Neuronal stem cell (in vitro differentiated cells): ENCODE measurements around the gene CHRDL2.

Experiments used
- DNase-seq: peaks from one replicate; pipeline ENCODE4 v3.0.0-alpha.2; 2013; ENCODE audit warnings: low spot score
- H2AFZ ChIP-seq: one replicate; pipeline ENCODE4 v1.6.1; 2013; ENCODE audit warnings: mild to moderate bottlenecking, low read length, inconsistent platforms
- H2AK5ac ChIP-seq: 2 replicates; pipeline ENCODE4 v1.6.1; 2013; ENCODE audit warnings: low read depth, mild to moderate bottlenecking, inconsistent platforms, low read length, moderate library complexity, mixed read lengths
- H2BK120ac ChIP-seq: 2 replicates; pipeline ENCODE4 v1.6.1; 2013; ENCODE audit warnings: low read depth, mild to moderate bottlenecking, inconsistent platforms, low read length, moderate library complexity, mixed read lengths
- H2BK12ac ChIP-seq: one replicate; pipeline ENCODE4 v1.6.1; 2013; ENCODE audit warnings: low read length, inconsistent platforms
- H2BK15ac ChIP-seq: 2 replicates; pipeline ENCODE4 v1.6.1; 2013; ENCODE audit warnings: mild to moderate bottlenecking, low read length, inconsistent platforms, mixed read lengths
- H2BK5ac ChIP-seq: one replicate; pipeline ENCODE4 v1.6.1; 2013; ENCODE audit warnings: inconsistent platforms, mild to moderate bottlenecking, low read length, moderate library complexity
- H3K14ac ChIP-seq: one replicate; pipeline ENCODE4 v1.6.1; 2013; ENCODE audit warnings: low read length, inconsistent platforms
- H3K18ac ChIP-seq: 2 replicates; pipeline ENCODE4 v1.6.1; 2013; ENCODE audit warnings: low read length, inconsistent platforms
- H3K23ac ChIP-seq: 2 replicates; pipeline ENCODE4 v1.6.1; 2013; ENCODE audit warnings: low read depth, mild to moderate bottlenecking, mixed read lengths, low read length, inconsistent platforms; ENCODE audit not compliant: poor library complexity
- H3K27ac ChIP-seq: replicated peaks from 3 replicates; pipeline ENCODE4 v1.5.1; 2013; ENCODE audit warnings: low read length, inconsistent platforms
- H3K27me3 ChIP-seq, 3 experiments: 2 replicates each; pipeline ENCODE4 v1.6.1; 2013; ENCODE audit warnings: low read length in 3 of 3, mild to moderate bottlenecking in 2 of 3, inconsistent platforms in 1 of 3, low read depth in 1 of 3, mixed read lengths in 1 of 3, moderate library complexity in 1 of 3; ENCODE audit not compliant: control insufficient read depth in 3 of 3, insufficient read depth in 3 of 3
- H3K36me3 ChIP-seq, 2 donors: replicated peaks in 1 of 2; 2 replicates each; pipeline ENCODE4 v1.6.1; 2013; ENCODE audit warnings: low read length in 2 of 2; ENCODE audit not compliant: control insufficient read depth in 2 of 2, insufficient read depth in 2 of 2
- H3K4ac ChIP-seq: 2 replicates; pipeline ENCODE4 v1.6.1; 2013; ENCODE audit warnings: inconsistent platforms, mild to moderate bottlenecking, low read length, moderate library complexity
- H3K4me1 ChIP-seq, 2 donors: 1 replicate in 1 of 2; 2 replicates in 1 of 2; pipeline ENCODE4 v1.6.1; 2013; ENCODE audit warnings: low read length in 2 of 2, low read depth in 1 of 2; ENCODE audit not compliant: control insufficient read depth in 2 of 2, insufficient read depth in 1 of 2
- H3K4me2 ChIP-seq: one replicate; pipeline ENCODE4 v1.6.1; 2013; ENCODE audit warnings: mild to moderate bottlenecking, low read length, inconsistent platforms; ENCODE audit not compliant: insufficient read depth, poor library complexity, severe bottlenecking
- H3K4me3 ChIP-seq, 2 donors: 2 replicates each; pipeline ENCODE4 v1.5.1; 2013; ENCODE audit warnings: low read length in 2 of 2, mild to moderate bottlenecking in 2 of 2, inconsistent platforms in 1 of 2, moderate library complexity in 1 of 2
- H3K79me1 ChIP-seq: one replicate; pipeline ENCODE4 v1.6.1; 2013; ENCODE audit warnings: low read depth, mild to moderate bottlenecking, inconsistent platforms, low read length, moderate library complexity
- H3K9ac ChIP-seq: one replicate; pipeline ENCODE4 v1.6.1; 2013; ENCODE audit warnings: mild to moderate bottlenecking, low read depth, low read length, inconsistent platforms; ENCODE audit not compliant: poor library complexity
- H3K9me3 ChIP-seq, 2 donors: replicated peaks in 1 of 2; 2 replicates each; pipeline versions ENCODE3 to v1.6.1; 2013; ENCODE audit warnings: low read length in 2 of 2, mild to moderate bottlenecking in 2 of 2, inconsistent platforms in 1 of 2, low read depth in 1 of 2, mixed read lengths in 1 of 2, moderate library complexity in 1 of 2; ENCODE audit not compliant: control insufficient read depth in 2 of 2, insufficient read depth in 1 of 2
- H4K8ac ChIP-seq: one replicate; pipeline ENCODE4 v1.6.1; 2013; ENCODE audit warnings: low read depth, mild to moderate bottlenecking, inconsistent platforms, low read length, moderate library complexity
- H4K91ac ChIP-seq: one replicate; pipeline ENCODE4 v1.6.1; 2013; ENCODE audit warnings: low read length, low read depth, mild to moderate bottlenecking, inconsistent platforms; ENCODE audit not compliant: poor library complexity
- WGBS, 2 donors: extraction: QIAGEN DNeasy Blood & Tissue Kit; methylation state at CpG; one replicate each; pipeline ENCODE4 v1.1.7; 2013; ENCODE audit warnings: missing lambda C conversion rate in 2 of 2, mixed read lengths in 1 of 2; ENCODE audit not compliant: insufficient read length in 2 of 2, insufficient replicate concordance in 1 of 2; ENCODE audit errors: extremely low coverage in 2 of 2; 5-methylcytosine and 5-hydroxymethylcytosine counted together

CHRDL2 gene

DNA sequence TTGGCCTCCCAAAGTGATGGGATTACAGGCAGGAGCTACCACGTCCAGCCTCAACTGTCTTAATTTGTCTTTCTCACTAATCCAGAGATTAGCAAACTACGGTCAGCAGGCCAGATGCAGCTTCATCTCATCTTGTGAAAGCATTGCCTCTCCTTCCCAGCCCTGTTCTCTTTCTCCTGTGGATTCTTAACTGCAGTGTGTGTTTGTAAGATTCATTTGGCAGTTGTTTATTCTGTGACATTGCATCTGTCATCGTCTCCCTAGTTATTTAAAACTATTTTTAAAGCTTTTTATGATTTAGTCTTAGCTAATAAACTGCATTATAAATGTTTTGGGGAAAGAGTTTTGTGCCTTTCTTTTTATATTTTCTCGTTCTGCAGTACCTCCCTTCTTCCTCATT is 46.7 kb upstream of the CHRDL2 start:
- Histone ChIP-seq H3K9ac (no peak overlapping the region), H2AK5ac (no peak overlapping the region), H3K14ac (no peak overlapping the region), H4K8ac (no peak overlapping the region), H4K91ac (no peak overlapping the region), H3K18ac (no peak overlapping the region), H3K4me3 (no peak overlapping the region), H3K79me1 (no peaks in the 10 kb centered on the region), H3K4me1 (peaks cover 1 to 2% of the 10 kb centered on the region in 2 donors), H3K23ac (no peak overlapping the region), H2BK15ac (no peak overlapping the region), H3K36me3 (peaks cover 0 to 4% of the 10 kb centered on the region in 2 donors), H3K4me2 (no peak overlapping the region), H2BK5ac (no peak overlapping the region), H3K4ac (no peak overlapping the region), H2BK12ac (no peak overlapping the region), H3K27me3 (no peaks in the 10 kb centered on the region), H2BK120ac (no peak overlapping the region), H3K27ac (no peak overlapping the region), H2AFZ (no peak overlapping the region), H3K9me3 (no peaks in the 10 kb centered on the region)
- no CpG with 5 or more reads among the region's 4 CpGs for WGBS, 2 donors
- DNase-seq, result no peak

DNA sequence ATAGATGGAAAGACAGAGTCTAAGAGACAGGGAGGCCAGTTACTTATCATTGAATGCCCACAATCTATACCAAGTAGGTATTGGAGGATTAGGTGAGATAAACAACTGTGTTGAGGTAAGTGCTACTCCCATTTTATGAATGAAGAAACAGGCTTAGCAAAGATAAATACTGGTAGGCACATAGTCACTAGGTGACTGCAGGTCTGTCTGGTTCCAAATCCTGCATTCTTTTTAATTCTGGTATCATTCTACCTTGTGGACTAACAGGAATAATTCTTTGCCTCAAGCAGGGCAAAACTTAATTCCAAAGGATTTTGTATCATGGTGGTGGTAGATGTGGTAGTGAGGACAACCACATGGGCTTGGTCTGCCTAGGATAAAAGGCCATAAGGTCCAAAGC is 45.8 kb upstream of the CHRDL2 start:
- Histone ChIP-seq H3K18ac (no peak overlapping the region), H3K4ac (no peak overlapping the region), H3K9ac (no peak overlapping the region), H2BK5ac (no peak overlapping the region), H2BK120ac (no peak overlapping the region), H3K27me3 (no peaks in the 10 kb centered on the region), H2AK5ac (no peak overlapping the region), H3K4me2 (no peak overlapping the region), H3K27ac (no peak overlapping the region), H3K79me1 (no peaks in the 10 kb centered on the region), H4K91ac (no peak overlapping the region), H2BK15ac (no peak overlapping the region), H3K14ac (no peak overlapping the region), H2AFZ (no peak overlapping the region), H3K9me3 (no peaks in the 10 kb centered on the region), H2BK12ac (no peak overlapping the region), H3K4me1 (peaks cover 1 to 2% of the 10 kb centered on the region in 2 donors), H3K23ac (no peak overlapping the region), H3K4me3 (no peak overlapping the region), H3K36me3 (peaks cover 0 to 4% of the 10 kb centered on the region in 2 donors), H4K8ac (no peak overlapping the region)
- no peak for DNase-seq

DNA sequence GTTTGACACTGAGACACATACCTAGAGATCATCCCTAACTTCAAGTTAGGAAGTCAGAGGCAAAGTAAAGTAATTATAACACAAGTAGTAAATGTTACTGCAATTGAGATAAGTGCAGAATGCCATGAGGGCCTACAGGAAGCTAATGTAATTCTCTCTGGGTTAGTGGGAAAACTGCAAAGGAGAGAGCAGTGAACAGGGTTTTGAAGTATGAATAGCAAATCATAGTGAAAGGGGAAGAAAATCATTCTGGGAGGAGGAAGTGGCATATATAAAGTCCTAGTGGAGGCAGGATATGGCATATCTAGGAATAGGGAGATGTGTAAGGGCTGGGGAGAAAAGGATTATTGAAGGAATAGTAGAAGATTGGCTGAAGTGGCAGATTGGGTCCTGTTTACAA is 45.3 kb upstream of the CHRDL2 start:
- no peaks in the 10 kb centered on the region for H3K27me3 ChIP-seq
- H3K9me3 ChIP-seq, result no peaks in the 10 kb centered on the region
- no peak overlapping the region for H4K8ac ChIP-seq
- no peak overlapping the region for H3K23ac ChIP-seq
- H2AK5ac ChIP-seq, result no peak overlapping the region
- DNase-seq, result no peak
- H2BK5ac ChIP-seq, result no peak overlapping the region
- H3K14ac ChIP-seq, result no peak overlapping the region
- H3K27ac ChIP-seq, result no peak overlapping the region
- H2BK12ac ChIP-seq, result no peak overlapping the region
- H2AFZ ChIP-seq, result no peak overlapping the region
- no peak overlapping the region for H3K4me3 ChIP-seq
- no peak overlapping the region for H3K4ac ChIP-seq
- no peak overlapping the region for H2BK120ac ChIP-seq
- no peak overlapping the region for H3K9ac ChIP-seq
- H3K4me1 ChIP-seq, result peaks cover 1 to 2% of the 10 kb centered on the region in 2 donors
- no peak overlapping the region for H2BK15ac ChIP-seq
- H3K79me1 ChIP-seq, result no peaks in the 10 kb centered on the region
- no peak overlapping the region for H3K18ac ChIP-seq
- H4K91ac ChIP-seq, result no peak overlapping the region
- H3K4me2 ChIP-seq, result no peak overlapping the region
- peaks cover 0 to 4% of the 10 kb centered on the region in 2 donors for H3K36me3 ChIP-seq

DNA sequence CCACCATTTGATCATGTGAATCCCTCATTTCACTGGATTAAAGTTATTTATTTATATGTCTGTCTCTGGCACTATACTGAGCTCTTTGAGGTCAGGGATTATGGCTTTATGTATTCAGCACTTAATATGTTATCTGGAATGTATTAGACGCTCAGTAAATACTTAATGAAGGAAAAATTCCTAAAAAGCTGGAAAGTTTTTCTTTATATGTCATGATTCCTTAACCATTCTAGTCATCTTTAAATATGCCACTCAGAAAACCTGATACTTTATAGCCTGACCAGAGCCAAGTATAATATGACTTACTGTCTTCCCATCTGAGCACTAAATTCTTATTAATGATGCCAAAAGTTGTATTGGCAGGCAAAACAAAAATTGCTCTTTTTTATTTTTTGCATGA is 44.5 kb upstream of the CHRDL2 start:
- no peak overlapping the region for H3K14ac ChIP-seq
- no peak overlapping the region for H3K27ac ChIP-seq
- H3K9ac ChIP-seq, result no peak overlapping the region
- DNase-seq, result no peak
- no peak overlapping the region for H3K18ac ChIP-seq
- no peak overlapping the region for H2BK15ac ChIP-seq
- no peak overlapping the region for H2BK12ac ChIP-seq
- no peaks in the 10 kb centered on the region for H3K9me3 ChIP-seq
- no peaks in the 10 kb centered on the region for H3K79me1 ChIP-seq
- WGBS, 2 donors, result no CpG with 5 or more reads among the region's 1 CpG
- H3K4me2 ChIP-seq, result no peak overlapping the region
- no peak overlapping the region for H4K91ac ChIP-seq
- H2BK5ac ChIP-seq, result no peak overlapping the region
- H3K23ac ChIP-seq, result no peak overlapping the region
- no peak overlapping the region for H2BK120ac ChIP-seq
- H3K4me3 ChIP-seq, result no peak overlapping the region
- H3K27me3 ChIP-seq, result no peaks in the 10 kb centered on the region
- H2AFZ ChIP-seq, result no peak overlapping the region
- no peak overlapping the region for H4K8ac ChIP-seq
- peaks cover 0 to 4% of the 10 kb centered on the region in 2 donors for H3K36me3 ChIP-seq
- peaks cover 0 to 2% of the 10 kb centered on the region in 2 donors for H3K4me1 ChIP-seq
- no peak overlapping the region for H2AK5ac ChIP-seq
- no peak overlapping the region for H3K4ac ChIP-seq
